ENCODE measurements around the gene DISP1. TPM values are rescaled to one million over a fixed set of nuclear protein-coding genes. Genes with fewer than 3 reads are reported as not detected.

DISP1 gene
- total and polyA plus RNA-seq, 2 experiments from 2014 or later, result 2.4 to 4.4 TPM

DNA sequence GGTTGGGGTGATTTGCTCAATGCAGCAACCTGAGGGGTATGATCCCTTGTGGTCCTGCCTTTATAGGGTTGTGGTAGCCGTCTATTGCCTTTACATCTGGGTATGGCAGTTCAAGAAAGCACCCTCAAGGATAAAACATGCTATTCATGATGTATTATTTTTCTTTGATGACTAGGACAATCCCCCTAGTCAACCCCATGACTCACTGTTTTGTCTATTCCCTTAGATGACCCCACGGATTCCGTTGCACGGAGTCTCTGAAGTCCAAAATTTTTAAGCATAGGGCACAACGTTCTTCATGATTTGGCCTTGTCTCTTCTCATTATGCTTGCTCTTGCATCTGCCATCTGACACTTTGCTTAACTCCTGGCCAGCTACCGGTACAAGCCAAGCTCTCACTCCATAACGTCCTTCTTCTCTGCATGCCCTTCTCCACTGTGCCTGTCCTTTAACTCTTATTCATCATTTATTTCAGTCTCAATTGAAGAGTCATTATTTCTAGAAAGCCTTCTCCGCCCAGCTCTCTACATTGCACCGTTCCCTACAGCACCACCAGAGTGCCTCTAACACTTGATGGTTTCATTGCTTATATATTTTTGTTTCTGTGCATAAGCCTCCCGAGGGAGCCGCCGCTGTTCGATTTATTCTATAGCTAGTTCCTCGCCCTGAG lies 838 bp upstream of the DISP1 start:
- no peaks in the 10 kb centered on the region for H3K9me2 ChIP-seq (ENCODE audit: insufficient read depth)
- no peak for DNase-seq (ENCODE audit: low spot score)
- TF ChIP-seq, protein P1, sequence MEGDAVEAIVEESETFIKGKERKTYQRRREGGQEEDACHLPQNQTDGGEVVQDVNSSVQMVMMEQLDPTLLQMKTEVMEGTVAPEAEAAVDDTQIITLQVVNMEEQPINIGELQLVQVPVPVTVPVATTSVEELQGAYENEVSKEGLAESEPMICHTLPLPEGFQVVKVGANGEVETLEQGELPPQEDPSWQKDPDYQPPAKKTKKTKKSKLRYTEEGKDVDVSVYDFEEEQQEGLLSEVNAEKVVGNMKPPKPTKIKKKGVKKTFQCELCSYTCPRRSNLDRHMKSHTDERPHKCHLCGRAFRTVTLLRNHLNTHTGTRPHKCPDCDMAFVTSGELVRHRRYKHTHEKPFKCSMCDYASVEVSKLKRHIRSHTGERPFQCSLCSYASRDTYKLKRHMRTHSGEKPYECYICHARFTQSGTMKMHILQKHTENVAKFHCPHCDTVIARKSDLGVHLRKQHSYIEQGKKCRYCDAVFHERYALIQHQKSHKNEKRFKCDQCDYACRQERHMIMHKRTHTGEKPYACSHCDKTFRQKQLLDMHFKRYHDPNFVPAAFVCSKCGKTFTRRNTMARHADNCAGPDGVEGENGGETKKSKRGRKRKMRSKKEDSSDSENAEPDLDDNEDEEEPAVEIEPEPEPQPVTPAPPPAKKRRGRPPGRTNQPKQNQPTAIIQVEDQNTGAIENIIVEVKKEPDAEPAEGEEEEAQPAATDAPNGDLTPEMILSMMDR (conservative IDR thresholded peaks at IDR 0.05; ENCODE audit: low read depth in 2 of 2), result no peak
- TF ChIP-seq EZH2phosphoT487 (IDR thresholded peaks at IDR 0.05; ENCODE audit: unreplicated experiment) (no peak), CREB1 (CRISPR knock-in tag; IDR thresholded peaks at IDR 0.05; ENCODE audit: low read depth) (no peak), ZNF114 (CRISPR knock-in tag; IDR thresholded peaks at IDR 0.05) (no peak), POLR2AphosphoS5 (IDR thresholded peaks at IDR 0.05; ENCODE audit: low read depth) (no peak), EZH2 (IDR thresholded peaks at IDR 0.05; ENCODE audit: low read depth, unreplicated experiment) (no peak), ZNF331 (CRISPR knock-in tag; IDR thresholded peaks at IDR 0.05; ENCODE audit: low read depth) (no peak), NANOG (IDR thresholded peaks at IDR 0.05; ENCODE audit: borderline replicate concordance) (no peak), STAT1 (IDR thresholded peaks at IDR 0.05; ENCODE audit: unreplicated experiment) (no peak), JUNB (IDR thresholded peaks at IDR 0.05; ENCODE audit: unreplicated experiment) (no peak)
- TF ChIP-seq, protein P2, sequence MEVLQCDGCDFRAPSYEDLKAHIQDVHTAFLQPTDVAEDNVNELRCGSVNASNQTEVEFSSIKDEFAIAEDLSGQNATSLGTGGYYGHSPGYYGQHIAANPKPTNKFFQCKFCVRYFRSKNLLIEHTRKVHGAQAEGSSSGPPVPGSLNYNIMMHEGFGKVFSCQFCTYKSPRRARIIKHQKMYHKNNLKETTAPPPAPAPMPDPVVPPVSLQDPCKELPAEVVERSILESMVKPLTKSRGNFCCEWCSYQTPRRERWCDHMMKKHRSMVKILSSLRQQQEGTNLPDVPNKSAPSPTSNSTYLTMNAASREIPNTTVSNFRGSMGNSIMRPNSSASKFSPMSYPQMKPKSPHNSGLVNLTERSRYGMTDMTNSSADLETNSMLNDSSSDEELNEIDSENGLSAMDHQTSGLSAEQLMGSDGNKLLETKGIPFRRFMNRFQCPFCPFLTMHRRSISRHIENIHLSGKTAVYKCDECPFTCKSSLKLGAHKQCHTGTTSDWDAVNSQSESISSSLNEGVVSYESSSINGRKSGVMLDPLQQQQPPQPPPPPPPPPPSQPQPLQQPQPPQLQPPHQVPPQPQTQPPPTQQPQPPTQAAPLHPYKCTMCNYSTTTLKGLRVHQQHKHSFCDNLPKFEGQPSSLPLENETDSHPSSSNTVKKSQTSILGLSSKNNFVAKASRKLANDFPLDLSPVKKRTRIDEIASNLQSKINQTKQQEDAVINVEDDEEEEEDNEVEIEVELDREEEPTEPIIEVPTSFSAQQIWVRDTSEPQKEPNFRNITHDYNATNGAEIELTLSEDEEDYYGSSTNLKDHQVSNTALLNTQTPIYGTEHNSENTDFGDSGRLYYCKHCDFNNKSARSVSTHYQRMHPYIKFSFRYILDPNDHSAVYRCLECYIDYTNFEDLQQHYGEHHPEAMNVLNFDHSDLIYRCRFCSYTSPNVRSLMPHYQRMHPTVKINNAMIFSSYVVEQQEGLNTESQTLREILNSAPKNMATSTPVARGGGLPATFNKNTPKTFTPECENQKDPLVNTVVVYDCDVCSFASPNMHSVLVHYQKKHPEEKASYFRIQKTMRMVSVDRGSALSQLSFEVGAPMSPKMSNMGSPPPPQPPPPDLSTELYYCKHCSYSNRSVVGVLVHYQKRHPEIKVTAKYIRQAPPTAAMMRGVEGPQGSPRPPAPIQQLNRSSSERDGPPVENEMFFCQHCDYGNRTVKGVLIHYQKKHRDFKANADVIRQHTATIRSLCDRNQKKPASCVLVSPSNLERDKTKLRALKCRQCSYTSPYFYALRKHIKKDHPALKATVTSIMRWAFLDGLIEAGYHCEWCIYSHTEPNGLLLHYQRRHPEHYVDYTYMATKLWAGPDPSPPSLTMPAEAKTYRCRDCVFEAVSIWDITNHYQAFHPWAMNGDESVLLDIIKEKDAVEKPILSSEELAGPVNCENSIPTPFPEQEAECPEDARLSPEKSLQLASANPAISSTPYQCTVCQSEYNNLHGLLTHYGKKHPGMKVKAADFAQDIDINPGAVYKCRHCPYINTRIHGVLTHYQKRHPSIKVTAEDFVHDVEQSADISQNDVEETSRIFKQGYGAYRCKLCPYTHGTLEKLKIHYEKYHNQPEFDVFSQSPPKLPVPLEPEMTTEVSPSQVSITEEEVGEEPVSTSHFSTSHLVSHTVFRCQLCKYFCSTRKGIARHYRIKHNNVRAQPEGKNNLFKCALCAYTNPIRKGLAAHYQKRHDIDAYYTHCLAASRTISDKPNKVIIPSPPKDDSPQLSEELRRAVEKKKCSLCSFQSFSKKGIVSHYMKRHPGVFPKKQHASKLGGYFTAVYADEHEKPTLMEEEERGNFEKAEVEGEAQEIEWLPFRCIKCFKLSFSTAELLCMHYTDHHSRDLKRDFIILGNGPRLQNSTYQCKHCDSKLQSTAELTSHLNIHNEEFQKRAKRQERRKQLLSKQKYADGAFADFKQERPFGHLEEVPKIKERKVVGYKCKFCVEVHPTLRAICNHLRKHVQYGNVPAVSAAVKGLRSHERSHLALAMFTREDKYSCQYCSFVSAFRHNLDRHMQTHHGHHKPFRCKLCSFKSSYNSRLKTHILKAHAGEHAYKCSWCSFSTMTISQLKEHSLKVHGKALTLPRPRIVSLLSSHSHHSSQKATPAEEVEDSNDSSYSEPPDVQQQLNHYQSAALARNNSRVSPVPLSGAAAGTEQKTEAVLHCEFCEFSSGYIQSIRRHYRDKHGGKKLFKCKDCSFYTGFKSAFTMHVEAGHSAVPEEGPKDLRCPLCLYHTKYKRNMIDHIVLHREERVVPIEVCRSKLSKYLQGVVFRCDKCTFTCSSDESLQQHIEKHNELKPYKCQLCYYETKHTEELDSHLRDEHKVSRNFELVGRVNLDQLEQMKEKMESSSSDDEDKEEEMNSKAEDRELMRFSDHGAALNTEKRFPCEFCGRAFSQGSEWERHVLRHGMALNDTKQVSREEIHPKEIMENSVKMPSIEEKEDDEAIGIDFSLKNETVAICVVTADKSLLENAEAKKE (CRISPR knock-in tag; IDR thresholded peaks at IDR 0.05), result no peak
- TF ChIP-seq, protein P3, sequence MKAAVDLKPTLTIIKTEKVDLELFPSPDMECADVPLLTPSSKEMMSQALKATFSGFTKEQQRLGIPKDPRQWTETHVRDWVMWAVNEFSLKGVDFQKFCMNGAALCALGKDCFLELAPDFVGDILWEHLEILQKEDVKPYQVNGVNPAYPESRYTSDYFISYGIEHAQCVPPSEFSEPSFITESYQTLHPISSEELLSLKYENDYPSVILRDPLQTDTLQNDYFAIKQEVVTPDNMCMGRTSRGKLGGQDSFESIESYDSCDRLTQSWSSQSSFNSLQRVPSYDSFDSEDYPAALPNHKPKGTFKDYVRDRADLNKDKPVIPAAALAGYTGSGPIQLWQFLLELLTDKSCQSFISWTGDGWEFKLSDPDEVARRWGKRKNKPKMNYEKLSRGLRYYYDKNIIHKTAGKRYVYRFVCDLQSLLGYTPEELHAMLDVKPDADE (IDR thresholded peaks at IDR 0.05), result no peak
- TF ChIP-seq, protein P4, sequence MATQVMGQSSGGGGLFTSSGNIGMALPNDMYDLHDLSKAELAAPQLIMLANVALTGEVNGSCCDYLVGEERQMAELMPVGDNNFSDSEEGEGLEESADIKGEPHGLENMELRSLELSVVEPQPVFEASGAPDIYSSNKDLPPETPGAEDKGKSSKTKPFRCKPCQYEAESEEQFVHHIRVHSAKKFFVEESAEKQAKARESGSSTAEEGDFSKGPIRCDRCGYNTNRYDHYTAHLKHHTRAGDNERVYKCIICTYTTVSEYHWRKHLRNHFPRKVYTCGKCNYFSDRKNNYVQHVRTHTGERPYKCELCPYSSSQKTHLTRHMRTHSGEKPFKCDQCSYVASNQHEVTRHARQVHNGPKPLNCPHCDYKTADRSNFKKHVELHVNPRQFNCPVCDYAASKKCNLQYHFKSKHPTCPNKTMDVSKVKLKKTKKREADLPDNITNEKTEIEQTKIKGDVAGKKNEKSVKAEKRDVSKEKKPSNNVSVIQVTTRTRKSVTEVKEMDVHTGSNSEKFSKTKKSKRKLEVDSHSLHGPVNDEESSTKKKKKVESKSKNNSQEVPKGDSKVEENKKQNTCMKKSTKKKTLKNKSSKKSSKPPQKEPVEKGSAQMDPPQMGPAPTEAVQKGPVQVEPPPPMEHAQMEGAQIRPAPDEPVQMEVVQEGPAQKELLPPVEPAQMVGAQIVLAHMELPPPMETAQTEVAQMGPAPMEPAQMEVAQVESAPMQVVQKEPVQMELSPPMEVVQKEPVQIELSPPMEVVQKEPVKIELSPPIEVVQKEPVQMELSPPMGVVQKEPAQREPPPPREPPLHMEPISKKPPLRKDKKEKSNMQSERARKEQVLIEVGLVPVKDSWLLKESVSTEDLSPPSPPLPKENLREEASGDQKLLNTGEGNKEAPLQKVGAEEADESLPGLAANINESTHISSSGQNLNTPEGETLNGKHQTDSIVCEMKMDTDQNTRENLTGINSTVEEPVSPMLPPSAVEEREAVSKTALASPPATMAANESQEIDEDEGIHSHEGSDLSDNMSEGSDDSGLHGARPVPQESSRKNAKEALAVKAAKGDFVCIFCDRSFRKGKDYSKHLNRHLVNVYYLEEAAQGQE (IDR thresholded peaks at IDR 0.05; ENCODE audit: unreplicated experiment), result no peak
- H3F3A ChIP-seq (replicated peaks; ENCODE audit: low read depth), result 0 out of 2 replicates have a peak, but pooled peaks cover 4% of the 10 kb centered on the region
- Mint-ChIP-seq H3K4me3 (peak overlapping the region; percentile 97), H3K4me1 (peaks cover 28% of the 10 kb centered on the region), H3K36me3 (ENCODE audit: low read depth) (no peaks in the 10 kb centered on the region; the same call in 2 of the 3 replicates), H3K27me3 (ENCODE audit: insufficient read depth, low read depth, poor library complexity) (peaks cover 8% of the 10 kb centered on the region), H3K27ac (no peak overlapping the region), H3K9me3 (no peaks in the 10 kb centered on the region; the same call in 2 of the 3 replicates)
- peaks cover 29% of the 10 kb centered on the region for H3K79me2 ChIP-seq (replicated peaks; ENCODE audit: insufficient read depth)
- H2AFZ ChIP-seq, result peak overlapping the region; percentile 79
- peaks cover 16% of the 10 kb centered on the region for H3K4me1 ChIP-seq (ENCODE audit: insufficient read depth)
- peaks cover 18% of the 10 kb centered on the region for H3K27me3 ChIP-seq (ENCODE audit: insufficient read depth)
- no peaks in the 10 kb centered on the region for H3K36me3 ChIP-seq (ENCODE audit: insufficient read depth)
- peak overlapping the region; percentile 84 for H3K4me2 ChIP-seq
- H3K4me3 ChIP-seq, result peak overlapping the region; percentile 79
- H3K27ac ChIP-seq (ENCODE audit: low read depth), result 0 out of 2 replicates have a peak overlapping the region, but pooled peaks have one; percentile 5
- no peaks in the 10 kb centered on the region for H4K20me1 ChIP-seq (replicated peaks; ENCODE audit: insufficient read depth)
- no peak for ATAC-seq
